H1 (cell line): ENCODE data around the gene SDC4. TPM values are rescaled to one million over a fixed set of nuclear protein-coding genes. Genes with fewer than 3 reads are reported as not detected.

Experiments used
- CEBPB ChIP-seq: IDR thresholded peaks from 2 replicates; pipeline ENCODE4 v1.6.1; 2012; ENCODE audit warnings: low read depth, low read length
- FOSL1 ChIP-seq: IDR thresholded peaks from 2 replicates; pipeline ENCODE4 v1.6.1; 2011; ENCODE audit warnings: mild to moderate bottlenecking, low read depth, low read length, moderate library complexity; ENCODE audit not compliant: insufficient read depth
- HDAC2 ChIP-seq, 2 experiments: fragments of 300-600 bp in 1 of 2; sonication (generic) in 1 of 2; IDR thresholded peaks; 2 replicates each; pipeline ENCODE4 v1.6.1; 2011 to 2012; ENCODE audit warnings: low read depth in 2 of 2, low read length in 2 of 2, mild to moderate bottlenecking in 2 of 2, moderate library complexity in 2 of 2, borderline replicate concordance in 1 of 2, inconsistent platforms in 1 of 2
- JUND ChIP-seq: IDR thresholded peaks from 2 replicates; pipeline ENCODE4 v1.6.1; 2011; ENCODE audit warnings: mild to moderate bottlenecking, improper control_type of control experiment, low read length
- KDM5A ChIP-seq: fragments of 200-600 bp; IDR thresholded peaks from 2 replicates; pipeline ENCODE4 v1.7.1; 2012; ENCODE audit warnings: mild to moderate bottlenecking, low read length, inconsistent platforms, mixed read lengths
- POLR2AphosphoS5 ChIP-seq: IDR thresholded peaks from 2 replicates; pipeline ENCODE4 v1.6.1; 2011; ENCODE audit warnings: low read depth, low read length
- RBBP5 ChIP-seq: IDR thresholded peaks from 2 replicates; pipeline ENCODE4 v1.7.1; 2012; ENCODE audit warnings: low read depth, mild to moderate bottlenecking, inconsistent platforms, low read length, moderate library complexity, borderline replicate concordance
- RFX5 ChIP-seq: IDR thresholded peaks from 2 replicates; pipeline ENCODE4 v1.6.1; 2011; ENCODE audit warnings: low read depth, low read length, improper control_type of control experiment, borderline replicate concordance
- SAP30 ChIP-seq: fragments of 300-600 bp; sonication (generic); IDR thresholded peaks from 2 replicates; pipeline ENCODE4 v1.7.1; 2012; ENCODE audit warnings: low read length, moderate library complexity, mild to moderate bottlenecking, inconsistent platforms; ENCODE audit not compliant: insufficient read depth, insufficient replicate concordance
- SIRT6 ChIP-seq: IDR thresholded peaks from one replicate; pipeline ENCODE4 v1.7.1; 2012; ENCODE audit warnings: low read length, inconsistent platforms
- SP2 ChIP-seq: IDR thresholded peaks from 2 replicates; pipeline ENCODE4 v1.6.1; 2012; ENCODE audit warnings: mild to moderate bottlenecking, low read length, inconsistent platforms
- SP4 ChIP-seq: IDR thresholded peaks from 2 replicates; pipeline ENCODE4 v1.6.1; 2012; ENCODE audit warnings: low read length, inconsistent platforms
- SRF ChIP-seq: IDR thresholded peaks from 2 replicates; pipeline ENCODE4 v1.6.1; 2011; ENCODE audit warnings: mild to moderate bottlenecking, low read depth, low read length, moderate library complexity
- TAF7 ChIP-seq: optimal IDR thresholded peaks from 2 replicates; pipeline ENCODE3; 2011; ENCODE audit warnings: low read depth, mild to moderate bottlenecking, inconsistent platforms, low read length, moderate library complexity, borderline replicate concordance
- TBP ChIP-seq: IDR thresholded peaks from 2 replicates; pipeline ENCODE4 v1.6.1; 2011; ENCODE audit warnings: low read depth, low read length, improper control_type of control experiment
- USF2 ChIP-seq: IDR thresholded peaks from 2 replicates; pipeline ENCODE4 v1.6.1; 2011; ENCODE audit warnings: low read length, improper control_type of control experiment
- polyA plus RNA-seq, 7 experiments: library from polyadenylated mRNA; depleted of rRNA in 3 of 7; stranded (reverse) in 5 of 7; unstranded in 2 of 7; fragments of >200 nt in 5 of 7; fragments of 200-250 nt in 2 of 7; gene quantifications; 1 replicate in 5 of 7; 2 replicates in 1 of 7; 4 replicates in 1 of 7; pipeline versions ENCODE4 v1.2.1 to v1.2.3, GENCODE V29; 2011 to 2013; ENCODE audit warnings: missing spikeins in 2 of 7, mixed read lengths in 2 of 7
- total RNA-seq: library from RNA; stranded (reverse); fragmentation: NEBNext Ultra II Directional; extraction: Animal tissue kit (Norgen Biotek cat#: 25700); gene quantifications from 2 replicates; pipeline ENCODE4 v1.2.1, GENCODE V29; 2021
- TF ChIP-seq, protein P1 (sequence below): IDR thresholded peaks from 2 replicates; pipeline ENCODE4 v1.6.1; 2012; ENCODE audit warnings: low read length, inconsistent platforms

The SDC4 gene
- total and polyA plus RNA-seq, 2 of the 8 experiments (the other 6 are each of a cell fraction or from before 2014, with no cell fraction given), result 34.6 to 60.2 TPM

DNA sequence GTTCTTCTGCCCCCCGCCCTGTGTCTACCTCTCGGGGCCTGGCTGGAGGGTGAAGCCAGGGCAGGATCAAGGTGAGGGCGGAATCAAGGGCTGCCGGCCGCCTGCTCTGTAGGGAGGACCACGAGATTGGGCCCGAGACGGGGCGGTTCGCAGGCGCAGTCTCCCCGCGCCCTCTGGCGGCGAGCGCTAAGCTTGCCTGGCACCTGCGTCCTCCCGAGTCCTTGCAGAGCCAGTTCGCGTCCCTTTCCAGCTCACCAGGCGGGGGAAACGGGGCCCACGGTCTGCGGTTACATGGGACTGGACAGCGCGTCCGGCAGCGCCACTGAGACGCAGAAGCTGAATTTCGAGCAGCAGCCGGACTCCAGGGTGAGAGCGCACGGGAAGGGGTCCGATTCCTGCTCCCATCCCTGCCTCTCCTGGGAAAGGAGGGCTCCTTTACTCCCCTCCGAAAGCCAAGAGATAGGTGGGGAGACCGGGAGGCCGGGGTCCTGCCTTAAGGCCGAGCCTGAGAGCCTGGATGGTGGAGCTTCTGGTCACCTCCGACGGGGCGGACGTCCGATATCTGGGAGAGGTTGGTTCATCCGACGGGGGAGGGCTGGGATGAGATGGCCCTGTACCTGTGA, 36.5 kb downstream of the SDC4 start (continued):
- 0 out of 2 replicates have a peak, but pooled peaks have one; percentile 12 for TF ChIP-seq USF2
- TF ChIP-seq SIRT6, result no peak
- TF ChIP-seq SP4, result no peak
- no peak for TF ChIP-seq SRF
- peak; percentile 36; the same call in 1 of the 2 replicates for TF ChIP-seq TBP
- TF ChIP-seq TAF7, result no peak
- TF ChIP-seq HDAC2 (IDR thresholded peaks at IDR 0.05; ENCODE audit: borderline replicate concordance in 1 of 2, low read depth in 2 of 2, low read length in 2 of 2), result no peak
- no peak for TF ChIP-seq SP2
- no peak for TF ChIP-seq FOSL1
- no peak for TF ChIP-seq POLR2AphosphoS5
- no peak for TF ChIP-seq RBBP5
- TF ChIP-seq CEBPB, result no peak
- TF ChIP-seq JUND, result 0 out of 2 replicates have a peak, but pooled peaks have one; percentile 29
- TF ChIP-seq, protein P1, sequence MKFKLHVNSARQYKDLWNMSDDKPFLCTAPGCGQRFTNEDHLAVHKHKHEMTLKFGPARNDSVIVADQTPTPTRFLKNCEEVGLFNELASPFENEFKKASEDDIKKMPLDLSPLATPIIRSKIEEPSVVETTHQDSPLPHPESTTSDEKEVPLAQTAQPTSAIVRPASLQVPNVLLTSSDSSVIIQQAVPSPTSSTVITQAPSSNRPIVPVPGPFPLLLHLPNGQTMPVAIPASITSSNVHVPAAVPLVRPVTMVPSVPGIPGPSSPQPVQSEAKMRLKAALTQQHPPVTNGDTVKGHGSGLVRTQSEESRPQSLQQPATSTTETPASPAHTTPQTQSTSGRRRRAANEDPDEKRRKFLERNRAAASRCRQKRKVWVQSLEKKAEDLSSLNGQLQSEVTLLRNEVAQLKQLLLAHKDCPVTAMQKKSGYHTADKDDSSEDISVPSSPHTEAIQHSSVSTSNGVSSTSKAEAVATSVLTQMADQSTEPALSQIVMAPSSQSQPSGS, result no peak
- no peak for TF ChIP-seq KDM5A
- no peak for TF ChIP-seq RFX5
- TF ChIP-seq SAP30, result no peak
